Stimulated activated CD8-positive, alpha-beta memory T cell treated with anti-CD3 and anti-CD28 coated beads, Interleukin-2, amount 100 ng/mL, for 48 hours (primary cell): ENCODE data around the gene RRAGC.
"Not testable (repeated sequence)": the region's sequence is repeated elsewhere in the genome, so short reads cannot be mapped to it uniquely, and the experiment has no call there.

Source experiments
- DNase-seq, 2 donors: peaks; one replicate each; pipeline ENCODE4 v3.0.0-alpha.2; 2020; ENCODE audit warnings: low read depth in 2 of 2

Gene RRAGC

GRCh38 chr1:38858833-38859560 is 575 bp downstream of the RRAGC start:
- DNase-seq: peak in 1 of 2 donors; percentile 50

- DNase-seq: no peak
Observed at GRCh38 chr1:38852780-38853179, 6.8 kb downstream of the RRAGC start.

- DNase-seq: no peak
Observed at GRCh38 chr1:38848071-38848470, 11.5 kb downstream of the RRAGC start.

- DNase-seq: no peak
Observed at GRCh38 chr1:38846210-38846609, 13.4 kb downstream of the RRAGC start.

GRCh38 chr1:38845088-38845487 is 14.5 kb downstream of the RRAGC start:
- DNase-seq: not testable (repeated sequence)

- DNase-seq: no peak
Observed at GRCh38 chr1:38840281-38840680, 19.3 kb downstream of the RRAGC start.

GRCh38 chr1:38839363-38839762 is 20.2 kb downstream of the RRAGC start:
- no peak for DNase-seq

GRCh38 chr1:38836316-38836715 is 23.3 kb downstream of the RRAGC start:
- not testable (repeated sequence) for DNase-seq

GRCh38 chr1:38834937-38835827 is 24.4 kb downstream of the RRAGC start:
- DNase-seq: no peak

- DNase-seq: no peak
Observed at GRCh38 chr1:38834221-38834782, 25.3 kb downstream of the RRAGC start.

- no peak for DNase-seq
Observed at GRCh38 chr1:38833146-38833545, 26.4 kb downstream of the RRAGC start.

GRCh38 chr1:38832370-38832734 is 27.2 kb downstream of the RRAGC start:
- no peak for DNase-seq

- no peak for DNase-seq
Observed at GRCh38 chr1:38831731-38832369, 27.7 kb downstream of the RRAGC start.

- no peak for DNase-seq
Observed at GRCh38 chr1:38829368-38829767, 30.2 kb downstream of the RRAGC start.

GRCh38 chr1:38827318-38827717 is 32.3 kb downstream of the RRAGC start:
- DNase-seq: no peak

- DNase-seq: no peak
Observed at GRCh38 chr1:38826886-38827285, 32.7 kb downstream of the RRAGC start.

- DNase-seq: no peak
Observed at GRCh38 chr1:38826262-38826661, 33.3 kb downstream of the RRAGC start.

GRCh38 chr1:38820860-38821259 is 38.7 kb downstream of the RRAGC start:
- no peak for DNase-seq

- DNase-seq: no peak
Observed at GRCh38 chr1:38819516-38819915, 40.1 kb downstream of the RRAGC start.

- DNase-seq: no peak
Observed at GRCh38 chr1:38819040-38819439, 40.5 kb downstream of the RRAGC start.

- peak; percentile 23 to 50 for DNase-seq
Observed at GRCh38 chr1:38818175-38818976, 41.2 kb downstream of the RRAGC start.
